ENCODE measurements around the gene KLF9. TPM values are rescaled to one million over a fixed set of nuclear protein-coding genes. Genes with fewer than 3 reads are reported as not detected.

KLF9 gene
- total and polyA plus RNA-seq, 9 of the 15 experiments (the other 6 are each of a cell fraction or from before 2014, with no cell fraction given) = 3.3 to 11.9 (median 6.9) TPM

- TF ChIP-seq HES1 (IDR thresholded peaks at IDR 0.05; ENCODE audit: low read depth) (peak; percentile 70), KHSRP (IDR thresholded peaks at IDR 0.05) (no peak), HNRNPK (IDR thresholded peaks at IDR 0.05; ENCODE audit: low read depth, low read length, poor library complexity, severe bottlenecking) (no peak), HNRNPH1 (optimal IDR thresholded peaks at IDR 0.05; ENCODE audit: low read depth, low read length) (no peak), PHTF2 (CRISPR knock-in tag; IDR thresholded peaks at IDR 0.05) (no peak), TAF1 (IDR thresholded peaks at IDR 0.05; ENCODE audit: control insufficient read depth, extremely low read depth, insufficient read depth, low read length, severe bottlenecking) (no peak), SNIP1 (IDR thresholded peaks at IDR 0.05; ENCODE audit: low read depth) (no peak), E2F5 (CRISPR knock-in tag; IDR thresholded peaks at IDR 0.05) (no peak), ZNF707 (CRISPR knock-in tag; conservative IDR thresholded peaks at IDR 0.05) (no peak), SMARCA5 (IDR thresholded peaks at IDR 0.05) (no peak), ZBTB40 (IDR thresholded peaks at IDR 0.05) (no peak), ZBTB40 (CRISPR knock-in tag; IDR thresholded peaks at IDR 0.05) (no peak), ZKSCAN1 (IDR thresholded peaks at IDR 0.05; ENCODE audit: low read depth, low read length) (0 out of 2 replicates have a peak, but pooled peaks have one; percentile 27), CGGBP1 (CRISPR knock-in tag; IDR thresholded peaks at IDR 0.05) (no peak), OTX1 (CRISPR knock-in tag; IDR thresholded peaks at IDR 0.05) (no peak), ZHX1 (conservative IDR thresholded peaks at IDR 0.05; ENCODE audit: low read length) (no peak), ZNF239 (CRISPR knock-in tag; IDR thresholded peaks at IDR 0.05) (no peak)
Measured at GRCh38 chr9:70398145-70398556, 16.3 kb downstream of the KLF9 start (continued).
